GM19324 (cell line): ENCODE measurements around the gene KLHL14.

Source experiments
- ATAC-seq: cut with Tn5 transposase; IDR thresholded peaks from one replicate; pipeline ENCODE4 v1.9.1; 2021; ENCODE audit warnings: mild to moderate bottlenecking, moderate library complexity; ENCODE audit not compliant: unreplicated experiment, low FRiP score

Gene KLHL14

GRCh38 chr18:32771169-32771751, 1.6 kb downstream of the KLHL14 start:
- no peak for ATAC-seq

- ATAC-seq = no peak
Observed at GRCh38 chr18:32770666-32771168, 2.1 kb downstream of the KLHL14 start.

- no peak for ATAC-seq
Observed at GRCh38 chr18:32770054-32770665, 2.7 kb downstream of the KLHL14 start.

GRCh38 chr18:32769586-32770053, 3.2 kb downstream of the KLHL14 start:
- ATAC-seq = no peak

GRCh38 chr18:32769071-32769585, 3.7 kb downstream of the KLHL14 start:
- ATAC-seq = no peak

- ATAC-seq = no peak
Observed at GRCh38 chr18:32767400-32767799, 5.4 kb downstream of the KLHL14 start.

GRCh38 chr18:32764611-32765244, 8.1 kb downstream of the KLHL14 start:
- no peak for ATAC-seq

DNA sequence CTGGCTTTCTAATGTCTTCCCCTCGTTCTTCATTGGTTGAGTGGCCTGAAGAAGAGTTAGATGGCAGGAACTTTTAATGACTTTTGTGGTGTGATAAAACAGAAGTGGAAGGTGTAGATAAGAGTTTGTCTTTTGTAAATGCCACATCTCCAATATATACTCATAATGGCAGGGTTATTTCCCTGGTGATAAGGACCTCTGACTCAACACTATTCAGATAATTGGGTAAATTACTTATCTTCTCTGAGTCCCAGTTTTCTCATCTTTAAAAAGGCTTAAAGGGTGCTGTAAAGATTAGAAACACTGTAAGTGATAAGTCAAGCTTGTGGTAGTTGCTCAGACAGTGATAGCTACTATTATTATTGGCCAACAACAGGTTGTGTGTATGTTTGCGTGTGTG, 9.5 kb downstream of the KLHL14 start:
- ATAC-seq = no peak

DNA sequence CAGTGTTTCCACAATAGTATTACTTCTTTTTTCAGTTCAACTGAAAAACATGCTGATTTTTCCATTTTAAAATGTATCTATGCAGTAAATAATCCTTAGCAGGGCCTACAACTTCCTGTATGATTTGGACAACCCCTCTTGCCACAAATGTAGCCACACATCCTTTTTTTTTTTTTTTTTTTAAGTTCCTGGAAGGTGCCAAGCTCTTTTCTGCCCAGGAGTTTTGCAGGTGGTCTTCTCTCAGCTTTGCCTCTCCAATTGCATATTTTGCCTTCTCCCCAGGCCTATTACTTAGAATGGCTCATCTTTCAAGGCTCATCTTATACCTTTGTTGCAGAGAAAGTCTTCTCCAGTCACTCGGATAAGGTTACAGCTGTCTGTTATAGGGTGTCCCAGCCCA, 11.6 kb downstream of the KLHL14 start:
- ATAC-seq = no peak

DNA sequence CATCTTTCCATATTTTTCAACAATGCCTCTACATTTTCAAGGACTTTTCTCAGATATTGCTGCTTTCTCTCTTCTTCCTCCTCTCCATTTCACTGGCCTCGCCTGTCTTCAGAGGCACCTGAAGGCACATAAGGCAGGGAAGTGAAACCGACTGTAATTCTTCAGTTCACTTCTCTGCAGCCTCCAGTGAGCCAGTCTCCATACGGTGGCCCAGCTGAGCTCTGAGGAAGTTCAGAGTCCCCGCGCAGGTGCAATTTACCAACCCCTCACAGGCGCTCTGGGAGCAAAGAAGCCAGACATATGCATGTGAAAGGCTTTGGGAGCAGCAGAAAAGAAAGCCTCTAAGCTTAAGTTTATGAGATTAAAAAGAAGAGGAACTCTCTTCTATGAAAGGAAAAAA, 12.4 kb downstream of the KLHL14 start:
- peak; percentile 100 for ATAC-seq

- ATAC-seq = no peak
Observed at GRCh38 chr18:32759611-32760167, 13.1 kb downstream of the KLHL14 start.

DNA sequence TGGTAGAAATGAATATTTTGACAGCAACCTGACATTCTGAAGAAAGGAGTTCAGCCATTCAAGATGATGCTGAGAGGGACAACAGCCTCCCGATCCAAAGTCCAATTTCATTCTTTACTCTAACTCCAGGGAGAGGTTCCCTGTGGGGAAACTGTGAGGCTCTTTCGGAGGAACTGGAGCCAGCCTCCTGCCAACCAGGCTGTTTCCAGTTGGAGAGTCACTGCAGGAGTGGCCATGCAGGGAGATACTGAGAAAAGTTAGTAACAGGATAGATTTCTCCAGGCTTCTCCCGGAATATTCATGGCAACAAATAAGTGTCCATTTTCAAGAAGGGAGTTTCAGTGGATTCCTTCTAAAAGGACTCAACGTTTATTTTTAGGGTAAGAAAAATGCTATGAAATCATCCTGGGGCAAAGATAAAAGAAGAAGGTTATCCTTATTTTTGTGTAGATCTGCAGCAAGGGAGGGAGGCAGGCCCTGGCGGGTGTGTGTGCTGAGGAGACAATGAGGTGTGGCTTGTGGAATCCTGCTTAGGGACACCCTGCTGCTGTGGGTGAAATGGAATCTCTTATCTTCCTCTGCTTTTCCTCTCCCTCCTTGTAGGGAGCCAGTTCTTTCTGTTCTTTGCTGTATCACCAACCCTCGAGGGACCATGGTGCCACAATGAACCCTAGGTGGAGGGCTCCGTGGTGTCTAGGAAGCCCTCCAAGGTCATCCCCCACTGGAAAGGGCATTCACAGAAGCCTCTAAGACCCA, 18.1 kb downstream of the KLHL14 start:
- ATAC-seq = no peak

DNA sequence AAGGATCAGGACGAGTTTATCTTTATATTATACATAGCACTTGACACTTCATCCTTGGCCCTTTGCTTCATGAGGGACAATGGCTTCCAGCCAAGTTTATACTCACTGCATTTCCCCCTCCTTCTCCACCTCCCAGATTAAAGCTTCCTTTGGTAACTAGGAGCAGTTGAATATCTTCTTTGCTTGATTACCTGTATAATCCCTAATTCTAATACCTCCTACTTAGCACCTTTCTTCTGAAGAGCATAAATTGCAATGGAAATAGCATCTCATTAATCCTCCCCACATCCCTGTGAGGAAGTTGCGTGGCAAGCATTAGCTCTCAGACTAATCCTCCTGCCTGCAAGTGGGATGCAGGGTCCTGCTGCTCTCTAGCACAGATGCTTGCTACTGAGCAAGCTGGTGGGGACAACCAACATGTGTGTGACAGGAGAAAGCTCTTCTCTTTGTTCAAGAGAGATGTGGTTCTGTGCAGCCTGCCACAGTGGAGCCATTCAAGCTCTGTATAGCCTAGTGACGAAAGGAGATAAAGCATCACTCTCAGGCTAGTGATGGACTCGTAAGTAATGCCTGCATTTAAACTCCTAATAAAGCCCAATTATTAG, 19.1 kb downstream of the KLHL14 start:
- no peak for ATAC-seq

DNA sequence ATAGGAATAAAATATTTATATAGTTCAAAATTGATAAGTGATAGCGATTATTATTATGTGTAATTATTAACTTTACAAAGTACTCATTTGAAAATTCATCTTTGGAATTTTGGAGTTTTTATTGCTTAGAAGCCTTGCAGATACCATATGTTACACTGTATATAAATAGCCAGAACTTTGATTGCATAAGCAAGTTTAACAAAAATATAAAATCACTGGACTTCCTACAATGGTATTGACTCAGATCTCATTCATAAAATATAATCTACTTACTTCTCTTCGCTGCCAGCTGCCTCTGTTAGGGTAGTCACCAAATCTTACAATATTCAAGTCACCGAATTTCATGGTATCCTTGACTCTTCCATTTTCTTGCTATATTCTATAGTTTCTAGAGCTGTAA, 22.5 kb downstream of the KLHL14 start:
- no peak for ATAC-seq

DNA sequence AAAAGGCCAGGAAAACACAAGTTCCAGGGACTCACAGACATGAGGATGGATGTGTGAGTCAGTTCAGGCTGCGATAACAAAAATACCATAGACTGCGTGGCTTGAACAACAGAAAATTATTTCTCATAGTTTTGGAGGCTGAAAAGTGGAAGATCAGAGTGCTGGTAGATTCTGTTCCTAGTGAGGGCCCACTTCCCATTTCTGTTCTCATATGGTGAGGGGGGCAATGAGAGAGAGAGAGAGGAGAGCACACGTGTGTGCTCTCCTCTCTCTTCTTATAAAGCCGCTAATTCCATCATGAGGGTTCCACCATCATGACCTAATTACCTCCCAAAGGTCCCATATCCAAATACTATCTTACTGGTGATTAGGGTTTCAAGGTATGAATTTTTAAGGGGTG, 23.0 kb downstream of the KLHL14 start:
- ATAC-seq = no peak

GRCh38 chr18:32742579-32742978, 30.2 kb downstream of the KLHL14 start:
- ATAC-seq = no peak

- ATAC-seq = no peak
Observed at GRCh38 chr18:32735781-32736180, 37.0 kb downstream of the KLHL14 start.

DNA sequence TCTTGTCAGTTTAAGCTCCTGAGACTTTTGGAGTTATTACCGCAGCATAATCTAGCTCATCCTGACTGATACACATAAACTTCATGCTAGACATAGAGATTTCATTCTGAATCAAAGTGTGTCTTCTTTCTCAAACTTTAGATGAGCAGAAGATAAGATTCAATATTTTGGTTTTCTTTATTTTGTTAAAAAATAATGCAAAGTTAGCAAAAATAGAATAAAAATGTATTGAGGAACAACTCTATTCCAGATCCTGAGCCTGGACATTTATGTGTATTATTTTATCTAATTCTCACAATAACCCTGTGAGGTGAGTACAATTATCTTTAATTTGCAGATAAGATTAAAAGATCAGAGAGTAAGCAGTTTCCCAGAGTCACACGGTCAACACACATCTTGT, 38.4 kb downstream of the KLHL14 start:
- ATAC-seq = no peak

GRCh38 chr18:32732165-32732564, 40.7 kb downstream of the KLHL14 start:
- ATAC-seq = no peak

DNA sequence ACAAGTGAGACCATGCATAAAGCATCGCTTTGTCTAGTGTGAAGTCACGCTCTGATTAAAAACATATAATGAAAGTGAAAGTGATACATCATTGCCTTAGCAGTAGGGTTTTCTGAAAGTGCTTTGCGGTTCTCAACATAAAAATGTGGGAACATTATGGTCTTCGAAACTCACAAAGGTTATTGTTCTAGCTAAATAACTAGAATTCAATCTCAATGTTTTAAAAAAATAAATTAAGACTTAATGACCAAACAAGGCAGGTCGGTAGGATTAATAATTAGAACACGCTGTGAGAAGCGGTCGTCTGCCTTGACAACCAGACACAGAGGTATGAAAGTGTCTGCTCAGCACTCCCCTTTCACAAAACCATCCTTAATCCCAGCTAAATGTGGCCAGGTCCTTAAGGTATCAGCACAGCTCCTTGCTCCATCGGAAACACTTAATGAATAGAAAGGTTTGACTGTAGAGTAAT, 42.2 kb downstream of the KLHL14 start:
- ATAC-seq = peak; percentile 90
